Measurements from ENCODE around the gene MARK1.

DNA sequence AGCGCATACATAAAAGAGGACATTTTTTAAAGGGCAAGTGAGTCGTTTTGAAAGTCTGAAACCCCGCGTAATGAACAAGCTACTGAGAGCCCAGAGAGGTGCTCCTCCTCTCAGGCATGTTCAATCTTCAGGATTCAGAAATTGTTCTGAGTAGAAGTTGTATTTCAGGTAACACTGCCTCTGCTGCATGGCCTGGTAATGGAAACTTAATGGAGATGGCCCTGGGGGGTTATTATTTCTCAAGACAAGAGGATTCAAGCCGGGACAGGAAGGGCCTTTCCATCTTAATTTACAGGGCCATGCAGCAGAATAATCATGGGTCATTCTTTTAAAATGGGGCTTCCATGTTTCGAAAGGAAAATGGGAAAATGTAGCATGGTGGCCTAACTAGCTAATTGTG lies 42.1 kb upstream of the MARK1 start:
- TF ChIP-seq, protein P1, sequence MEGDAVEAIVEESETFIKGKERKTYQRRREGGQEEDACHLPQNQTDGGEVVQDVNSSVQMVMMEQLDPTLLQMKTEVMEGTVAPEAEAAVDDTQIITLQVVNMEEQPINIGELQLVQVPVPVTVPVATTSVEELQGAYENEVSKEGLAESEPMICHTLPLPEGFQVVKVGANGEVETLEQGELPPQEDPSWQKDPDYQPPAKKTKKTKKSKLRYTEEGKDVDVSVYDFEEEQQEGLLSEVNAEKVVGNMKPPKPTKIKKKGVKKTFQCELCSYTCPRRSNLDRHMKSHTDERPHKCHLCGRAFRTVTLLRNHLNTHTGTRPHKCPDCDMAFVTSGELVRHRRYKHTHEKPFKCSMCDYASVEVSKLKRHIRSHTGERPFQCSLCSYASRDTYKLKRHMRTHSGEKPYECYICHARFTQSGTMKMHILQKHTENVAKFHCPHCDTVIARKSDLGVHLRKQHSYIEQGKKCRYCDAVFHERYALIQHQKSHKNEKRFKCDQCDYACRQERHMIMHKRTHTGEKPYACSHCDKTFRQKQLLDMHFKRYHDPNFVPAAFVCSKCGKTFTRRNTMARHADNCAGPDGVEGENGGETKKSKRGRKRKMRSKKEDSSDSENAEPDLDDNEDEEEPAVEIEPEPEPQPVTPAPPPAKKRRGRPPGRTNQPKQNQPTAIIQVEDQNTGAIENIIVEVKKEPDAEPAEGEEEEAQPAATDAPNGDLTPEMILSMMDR (IDR thresholded peaks at IDR 0.05; ENCODE audit: borderline replicate concordance, extremely low read depth, low read length, poor library complexity, severe bottlenecking): no peak
- TF ChIP-seq EZH2 (IDR thresholded peaks at IDR 0.05; ENCODE audit: borderline replicate concordance, low read depth, low read length, severe bottlenecking): no peak

Measured in DND-41 (cell line).